ENCODE measurements around the gene CRYZL1.
"Not testable (repeated sequence)": the region's sequence is repeated elsewhere in the genome, so short reads cannot be mapped to it uniquely, and the experiment has no call there.

The CRYZL1 gene

DNA sequence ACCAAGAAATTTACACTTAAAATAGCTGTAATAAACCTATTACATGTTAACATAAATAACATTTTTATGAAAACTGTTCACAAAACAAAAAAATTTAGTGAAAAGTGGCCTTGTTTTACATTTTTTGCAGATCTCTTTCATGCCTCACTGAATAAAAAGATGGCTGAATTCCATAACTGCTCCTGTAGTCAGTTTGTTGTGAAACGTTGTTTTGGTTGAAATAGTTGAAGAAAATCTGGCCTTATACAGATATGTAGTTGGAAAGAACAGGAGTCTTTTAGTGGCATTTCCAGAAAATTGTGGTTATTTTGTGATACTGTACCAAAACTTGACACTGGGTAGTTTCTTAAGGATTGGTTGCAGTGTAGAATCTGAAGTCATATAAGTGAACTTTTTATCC, 18.9 kb upstream of the CRYZL1 start:
- DNase-seq: no peak

DNA sequence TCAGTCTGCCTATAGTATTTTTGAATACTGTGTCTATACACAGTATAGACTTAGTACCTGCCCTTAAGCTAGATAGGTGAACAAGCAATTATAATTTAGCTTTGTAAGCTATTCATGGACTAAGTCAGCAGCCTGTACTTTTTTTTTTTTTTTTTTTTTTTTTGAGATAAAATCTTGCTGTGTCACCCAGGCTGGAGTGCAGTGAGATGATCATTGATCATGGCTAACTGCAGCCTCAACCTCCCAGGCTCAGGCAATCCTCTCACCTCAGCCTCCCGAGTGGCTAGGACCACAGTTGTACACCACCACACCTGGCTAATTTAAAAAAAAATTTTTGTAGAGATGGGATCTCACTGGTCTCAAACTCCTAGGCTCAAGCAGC, 18.0 kb upstream of the CRYZL1 start:
- no peak for DNase-seq

GRCh38 chr21:33658919-33659567, 17.5 kb upstream of the CRYZL1 start:
- no peak for DNase-seq

DNA sequence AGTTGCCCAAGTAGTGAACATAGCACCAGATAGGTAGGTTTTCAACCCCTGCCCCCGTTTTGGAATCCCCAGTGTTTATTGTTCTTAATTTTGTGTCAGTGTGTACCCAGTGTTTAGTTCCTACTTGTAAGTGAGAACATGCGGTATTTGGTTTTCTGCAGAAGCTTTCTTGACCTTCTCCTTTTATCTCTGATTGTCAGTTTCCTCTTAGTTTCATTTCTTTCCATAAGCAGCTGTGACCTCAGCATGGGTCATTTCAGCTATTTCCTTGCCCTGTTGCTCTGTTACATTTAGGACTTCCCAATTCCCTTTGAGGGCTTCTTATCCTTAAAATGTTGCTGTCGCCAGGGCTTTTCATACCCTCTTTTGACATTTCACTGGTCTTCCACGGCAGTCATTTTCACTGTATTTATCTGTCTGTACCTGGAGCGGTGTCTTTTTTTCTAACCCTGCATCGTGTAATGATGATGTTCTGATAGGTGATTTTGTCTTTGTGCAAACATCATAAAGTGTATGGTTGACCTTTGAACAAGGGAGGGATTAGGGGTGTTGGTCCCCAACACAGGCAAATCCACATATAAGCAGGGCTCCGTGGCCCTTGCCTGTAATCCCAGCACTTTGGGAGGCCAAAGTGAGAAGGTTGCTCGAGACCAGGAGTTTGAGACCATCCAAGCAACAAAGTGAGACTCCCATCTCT, 15.7 kb upstream of the CRYZL1 start:
- DNase-seq: peak; percentile 59

DNA sequence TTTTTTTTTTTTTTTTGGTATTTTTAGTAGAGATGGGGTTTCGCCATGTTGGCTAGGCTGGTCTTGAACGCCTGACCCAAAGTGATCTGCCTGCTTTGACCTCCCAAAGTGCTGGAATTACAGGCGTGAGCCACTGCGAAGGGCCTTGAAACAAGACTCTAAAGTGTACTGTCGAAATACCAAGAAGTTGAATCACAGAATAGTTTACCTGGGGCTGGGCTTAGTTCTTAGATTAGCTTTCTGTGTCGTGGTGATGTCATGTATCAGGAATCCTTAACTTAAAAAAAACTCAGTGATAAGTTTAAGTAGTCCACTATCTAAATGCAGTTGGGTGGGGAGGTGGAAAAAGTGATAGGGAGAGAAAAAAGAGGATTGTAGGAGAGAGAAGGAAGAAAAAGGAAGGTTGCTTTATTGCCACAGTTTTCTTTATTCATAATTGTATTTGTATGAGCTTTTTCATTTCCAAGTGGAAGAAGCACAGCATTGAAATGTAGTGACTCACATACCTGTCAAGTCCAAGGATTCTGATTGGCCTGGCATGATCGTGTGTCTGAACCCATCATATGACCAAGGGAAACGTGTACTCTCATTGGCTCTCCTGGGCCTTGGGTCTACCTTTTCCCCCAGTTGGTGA, 14.2 kb upstream of the CRYZL1 start:
- DNase-seq: no peak

GRCh38 chr21:33654412-33654811, 12.9 kb upstream of the CRYZL1 start:
- no peak for DNase-seq

DNA sequence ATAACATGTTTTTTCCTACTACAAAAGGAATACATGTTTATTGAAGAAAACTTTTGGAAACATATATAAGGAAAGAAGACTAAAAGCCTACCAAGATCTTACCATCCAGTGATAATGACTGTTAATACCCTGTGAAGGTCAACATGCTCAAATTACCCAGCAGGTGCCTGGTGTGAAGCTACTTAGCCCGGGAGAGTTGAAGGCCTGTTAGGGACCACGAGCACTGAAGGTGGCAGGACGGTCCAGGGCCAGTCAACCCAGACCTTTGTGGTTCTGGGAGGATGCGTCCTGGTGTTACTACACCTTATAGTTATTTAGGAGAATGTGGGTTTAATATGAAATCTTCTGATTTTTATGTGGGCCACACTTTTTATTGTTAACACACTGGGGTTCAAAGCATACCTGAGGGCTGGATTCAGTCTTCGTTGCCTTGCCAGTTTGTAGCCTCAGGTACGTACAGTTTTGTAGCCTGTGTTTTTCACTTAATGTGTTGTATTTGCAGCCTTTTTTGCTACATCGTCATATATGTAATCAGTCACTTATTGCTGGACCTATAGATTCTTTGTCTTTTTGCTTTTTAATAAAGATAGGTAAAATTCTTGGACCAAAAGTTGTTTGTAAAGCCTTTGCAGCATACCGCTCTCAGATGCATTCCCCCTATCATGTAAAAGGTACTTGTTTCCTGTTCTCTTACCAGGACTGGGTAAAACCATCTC, 10.6 kb upstream of the CRYZL1 start:
- DNase-seq: no peak

- DNase-seq: no peak
Observed at GRCh38 chr21:33650929-33651509, 9.5 kb upstream of the CRYZL1 start.

- DNase-seq: no peak
Observed at GRCh38 chr21:33650230-33650629, 8.7 kb upstream of the CRYZL1 start.

GRCh38 chr21:33648555-33648954, 7.0 kb upstream of the CRYZL1 start:
- no peak for DNase-seq

- no peak for DNase-seq
Observed at GRCh38 chr21:33647587-33647986, 6.0 kb upstream of the CRYZL1 start.

DNA sequence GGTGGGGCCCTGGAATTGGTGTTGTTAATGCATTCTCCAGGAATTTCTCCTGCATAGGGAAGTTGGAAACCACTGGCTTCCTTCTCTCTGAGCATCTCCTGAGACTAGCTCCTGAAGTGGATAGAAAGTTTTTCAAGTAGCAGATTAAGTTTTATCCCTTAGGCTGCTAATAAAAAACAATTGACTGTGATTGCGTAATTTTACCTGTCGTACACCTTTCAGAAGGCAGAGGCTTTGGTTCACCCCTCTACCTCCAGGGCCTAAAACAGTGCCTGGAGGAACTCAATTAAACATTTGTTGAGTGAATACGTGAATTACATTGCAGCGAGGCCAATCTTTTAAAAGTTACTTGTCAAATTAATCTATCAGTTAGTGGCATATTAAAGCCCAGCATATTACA, 4.2 kb upstream of the CRYZL1 start:
- DNase-seq: no peak

GRCh38 chr21:33644383-33645074, 3.0 kb upstream of the CRYZL1 start:
- peak; percentile 41 for DNase-seq

DNA sequence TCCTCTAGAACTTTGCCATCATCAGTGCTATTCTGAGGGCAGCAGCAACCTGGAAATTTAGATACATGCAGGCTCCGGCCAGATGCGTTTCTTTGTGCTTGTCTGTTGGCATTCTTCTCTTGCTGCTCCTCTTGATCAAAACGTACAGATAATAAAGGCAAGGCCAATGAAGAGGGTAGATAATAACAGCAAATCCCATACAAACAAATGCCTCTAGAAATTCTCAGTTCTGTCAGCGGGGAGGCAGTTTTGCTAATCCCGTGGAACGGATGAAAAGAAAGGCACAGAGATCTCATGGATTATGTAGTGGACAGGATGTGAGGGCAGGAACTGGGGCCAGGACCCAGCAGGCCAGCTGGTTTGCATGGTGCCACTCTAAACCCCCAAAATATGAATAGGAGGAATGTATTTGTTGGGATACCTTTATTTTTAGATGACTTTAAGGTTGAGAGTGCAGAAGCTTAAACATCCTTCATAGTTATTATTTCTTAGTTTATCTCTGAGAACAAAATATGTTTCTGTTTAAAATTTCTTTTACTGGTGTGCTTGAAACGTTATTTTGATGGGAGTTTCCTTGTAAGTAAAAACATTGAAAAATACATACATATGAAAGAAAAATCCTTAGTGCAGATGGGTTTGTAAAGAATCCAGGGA, 2.2 kb upstream of the CRYZL1 start:
- peak; percentile 24 for DNase-seq

GRCh38 chr21:33642896-33643657, 1.5 kb upstream of the CRYZL1 start:
- DNase-seq: peak; percentile 43

- DNase-seq: peak; percentile 99
Observed at GRCh38 chr21:33642027-33642895, 720 bp upstream of the CRYZL1 start, which contains the start of gene ITSN1. TSS of gene ITSN1 (plus strand) at chr21:33642501. CDS start at chr21:33718829, 76,328 bp downstream.

DNA sequence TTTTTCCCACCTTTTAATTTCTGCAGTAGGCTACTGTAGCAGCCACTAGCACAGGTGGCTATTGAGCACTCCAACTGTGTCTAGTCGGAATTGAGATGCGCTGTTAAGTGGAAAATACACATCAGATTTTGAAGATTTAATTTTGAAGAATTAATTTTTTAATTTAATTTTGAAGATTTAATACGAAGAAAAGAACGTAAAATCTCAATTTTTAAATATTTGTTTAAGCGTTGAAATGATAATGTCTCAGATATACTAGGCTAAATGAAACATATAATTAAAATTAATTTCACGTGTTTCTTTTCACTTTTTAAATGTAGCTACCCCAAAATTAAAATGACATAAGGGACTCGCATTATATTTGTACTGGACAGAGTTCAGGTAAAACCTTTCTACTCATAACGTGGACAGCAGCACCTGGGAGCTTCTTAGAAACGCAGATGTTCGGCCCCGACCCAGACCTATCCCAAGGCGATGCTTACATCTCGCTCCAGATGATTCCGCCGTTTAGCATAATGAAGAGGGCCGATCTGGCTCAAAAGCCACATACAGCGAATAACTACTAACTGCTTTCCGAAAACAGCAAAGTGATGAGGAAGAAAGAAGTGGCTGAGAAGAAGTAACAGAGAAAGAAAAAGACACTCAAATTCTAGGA, 717 bp downstream of the CRYZL1 start:
- DNase-seq: peak; percentile 51

GRCh38 chr21:33634254-33634653, 7.3 kb downstream of the CRYZL1 start:
- no peak for DNase-seq

DNA sequence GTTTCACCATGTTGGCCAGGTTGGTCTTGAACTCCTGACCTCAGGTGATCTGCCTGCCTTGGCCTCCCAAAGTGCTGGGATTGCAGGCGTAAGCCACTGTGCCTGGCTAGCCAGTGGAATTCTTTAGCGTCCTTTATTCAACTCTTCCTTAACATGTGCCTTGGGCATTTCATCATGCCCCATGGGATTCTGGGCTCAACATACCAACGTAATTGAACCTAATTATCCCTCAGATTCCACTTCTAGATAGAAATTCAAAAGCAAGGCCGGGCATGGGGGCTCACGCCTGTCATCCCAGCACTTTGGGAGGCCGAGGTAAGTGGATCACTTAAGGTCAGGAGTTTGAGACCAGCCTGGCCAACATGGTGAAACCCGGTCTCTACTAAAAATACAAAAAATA, 15.4 kb downstream of the CRYZL1 start:
- not testable (repeated sequence) for DNase-seq

- DNase-seq: no peak
Observed at GRCh38 chr21:33622253-33622652, 19.3 kb downstream of the CRYZL1 start.
